ENCODE measurements around the gene INIP.

INIP gene

GRCh38 chr9:112665347-112665746 lies 52.6 kb downstream of the INIP start:
- DNase-seq: no peak

DNA sequence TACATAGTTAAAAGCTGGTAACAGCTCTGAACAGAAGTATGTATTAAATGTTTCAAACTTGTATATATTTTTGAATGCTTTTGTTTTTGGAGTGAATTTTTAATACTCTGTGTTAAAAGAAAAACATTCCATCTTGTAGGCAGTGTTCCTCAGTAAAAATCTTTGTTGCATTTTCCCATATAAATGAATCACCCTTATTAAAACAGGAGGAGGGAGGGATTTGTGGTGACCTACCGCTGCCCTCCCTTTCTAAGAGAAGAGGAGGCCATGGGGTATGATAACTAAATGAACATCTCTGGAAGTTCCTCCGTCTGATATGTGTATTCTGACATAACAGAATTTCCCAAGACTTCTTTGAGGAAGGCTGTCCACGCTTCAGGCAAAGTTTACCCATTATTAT lies 53.4 kb downstream of the INIP start:
- no peak for DNase-seq

DNA sequence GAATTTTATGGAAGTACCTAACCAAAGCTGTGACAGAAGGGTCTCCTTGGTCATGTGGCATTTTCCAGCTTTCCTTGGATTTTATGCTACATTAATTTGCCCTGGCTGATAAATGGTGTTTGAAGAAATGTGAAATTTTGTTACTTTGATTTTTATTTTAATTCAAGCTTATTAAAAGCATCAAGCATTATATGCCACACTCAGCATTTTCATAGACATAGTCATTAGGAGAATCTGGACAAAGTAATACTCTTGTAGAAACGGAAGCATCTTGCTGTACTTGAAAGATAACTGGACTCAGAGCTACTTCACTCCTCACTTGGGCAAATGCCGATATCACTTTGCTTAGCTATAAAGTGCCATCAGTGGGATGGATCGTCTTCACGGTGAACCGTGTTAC lies 54.2 kb downstream of the INIP start:
- DNase-seq: no peak

- no peak for DNase-seq
Measured at GRCh38 chr9:112659906-112660305, 58.0 kb downstream of the INIP start.

- DNase-seq: no peak
Measured at GRCh38 chr9:112655668-112656067, 62.2 kb downstream of the INIP start.

DNA sequence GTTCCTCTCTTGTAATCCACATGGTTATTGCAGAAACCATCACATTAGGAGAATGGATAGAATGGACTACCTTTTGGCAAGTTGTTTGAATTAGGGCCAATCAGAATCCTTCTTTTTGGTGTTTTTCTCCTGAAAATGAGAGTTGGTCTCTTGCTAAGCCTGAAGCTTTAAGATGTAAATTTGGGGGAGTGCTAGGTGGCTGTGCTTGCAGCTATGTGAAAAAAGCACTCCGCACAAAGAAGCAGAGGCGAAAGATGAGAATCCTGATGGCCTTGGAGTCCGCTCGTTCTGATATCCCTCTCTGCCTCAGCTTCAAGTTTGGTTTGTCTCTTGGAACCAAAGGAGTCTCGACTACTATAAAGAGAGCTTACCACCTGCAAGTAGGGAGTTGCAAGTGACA lies 63.6 kb downstream of the INIP start:
- no peak for DNase-seq

- DNase-seq: no peak
Measured at GRCh38 chr9:112648624-112649023, 69.3 kb downstream of the INIP start.

GRCh38 chr9:112647596-112647995 lies 70.3 kb downstream of the INIP start:
- no peak for DNase-seq

- no peak for DNase-seq
Measured at GRCh38 chr9:112642126-112642525, 75.8 kb downstream of the INIP start.

DNA sequence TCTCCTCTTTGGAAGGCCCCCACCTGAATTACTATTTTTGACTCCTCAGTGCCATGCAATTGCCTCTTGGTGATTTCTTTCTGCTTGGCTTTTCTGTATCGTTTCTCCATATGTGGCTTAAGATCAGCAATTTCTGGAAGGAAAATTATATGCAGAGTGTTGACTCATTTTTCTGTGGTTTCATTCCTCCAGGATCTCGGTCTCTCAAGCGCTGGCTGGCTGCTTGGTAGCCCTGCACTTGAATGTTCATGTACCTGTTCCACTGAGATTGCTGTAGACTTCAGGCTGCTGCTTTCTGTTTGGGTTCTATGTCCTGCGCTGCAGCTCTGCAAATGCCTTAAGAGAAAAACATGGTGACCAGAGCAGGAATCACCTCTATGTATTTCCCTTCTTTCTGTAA lies 77.6 kb downstream of the INIP start:
- DNase-seq: no peak
